Right renal cortex interstitium (tissue), 3 donors: ENCODE data around the gene ARSK. TPM values are rescaled to one million over a fixed set of nuclear protein-coding genes. Genes with fewer than 3 reads are reported as not detected.

Source experiments
- DNase-seq, 3 donors: peaks; one replicate each; pipeline ENCODE4 v3.0.0-alpha.2; 2013; ENCODE audit warnings: low read depth in 3 of 3, low spot score in 2 of 3
- polyA plus RNA-seq, 3 donors: library from polyadenylated mRNA; unstranded; fragments of 120-200 nt; gene quantifications; one replicate each; pipeline ENCODE4 v1.2.1, GENCODE V29; 2013; ENCODE audit not compliant: insufficient read length in 3 of 3

Gene ARSK, protein sequence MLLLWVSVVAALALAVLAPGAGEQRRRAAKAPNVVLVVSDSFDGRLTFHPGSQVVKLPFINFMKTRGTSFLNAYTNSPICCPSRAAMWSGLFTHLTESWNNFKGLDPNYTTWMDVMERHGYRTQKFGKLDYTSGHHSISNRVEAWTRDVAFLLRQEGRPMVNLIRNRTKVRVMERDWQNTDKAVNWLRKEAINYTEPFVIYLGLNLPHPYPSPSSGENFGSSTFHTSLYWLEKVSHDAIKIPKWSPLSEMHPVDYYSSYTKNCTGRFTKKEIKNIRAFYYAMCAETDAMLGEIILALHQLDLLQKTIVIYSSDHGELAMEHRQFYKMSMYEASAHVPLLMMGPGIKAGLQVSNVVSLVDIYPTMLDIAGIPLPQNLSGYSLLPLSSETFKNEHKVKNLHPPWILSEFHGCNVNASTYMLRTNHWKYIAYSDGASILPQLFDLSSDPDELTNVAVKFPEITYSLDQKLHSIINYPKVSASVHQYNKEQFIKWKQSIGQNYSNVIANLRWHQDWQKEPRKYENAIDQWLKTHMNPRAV
- polyA plus RNA-seq = 10 to 100 TPM; 14.2 to 15.5 (median 15.0) TPM

DNA sequence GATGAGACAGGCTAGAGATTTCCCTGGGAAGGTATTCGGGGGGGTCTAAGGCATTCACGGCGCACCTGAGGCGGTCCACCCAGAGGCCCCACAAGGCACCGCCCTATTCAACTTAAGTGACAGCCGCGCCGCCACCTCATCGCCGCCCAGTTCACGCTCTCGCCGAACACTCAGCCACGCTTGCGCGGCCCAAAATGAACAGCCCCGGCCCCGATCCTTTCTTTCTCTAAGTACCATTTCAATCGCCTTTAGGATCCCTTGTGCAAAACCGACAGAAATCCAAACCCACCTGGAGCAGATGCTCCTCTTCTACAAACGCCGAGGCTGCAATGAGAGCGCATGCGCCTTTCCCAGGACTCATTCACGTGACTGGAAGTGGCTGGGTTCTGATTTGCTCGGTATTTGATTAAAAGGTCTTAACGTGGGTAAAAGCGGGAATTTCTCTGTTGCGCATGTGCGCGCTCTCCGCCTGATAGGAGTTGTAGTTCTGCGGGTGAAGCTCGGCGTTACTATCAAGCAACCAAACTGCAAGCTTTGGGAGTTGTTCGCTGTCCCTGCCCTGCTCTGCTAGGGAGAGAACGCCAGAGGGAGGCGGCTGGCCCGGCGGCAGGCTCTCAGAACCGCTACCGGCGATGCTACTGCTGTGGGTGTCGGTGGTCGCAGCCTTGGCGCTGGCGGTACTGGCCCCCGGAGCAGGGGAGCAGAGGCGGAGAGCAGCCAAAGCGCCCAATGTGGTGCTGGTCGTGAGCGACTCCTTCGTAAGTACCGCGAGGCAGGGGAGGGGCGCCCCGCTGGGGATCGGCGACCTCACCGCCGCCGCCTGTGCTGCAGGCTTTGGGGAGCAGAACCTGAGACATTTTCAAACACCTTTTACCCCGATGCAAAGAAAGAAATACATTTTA is at the start of gene ARSK, which contains the start of gene SKIC3:
TSS of gene ARSK (plus strand) at position 455 of the 902 bp plus-strand sequence. CDS start at position 633, 178 bp downstream.
TSS of gene SKIC3 (minus strand) at position 331 of the 902 bp plus-strand sequence. CDS start 7,827 bp downstream, outside the sequence.
- DNase-seq = peak; percentile 97 to 99 (median 99)

DNA sequence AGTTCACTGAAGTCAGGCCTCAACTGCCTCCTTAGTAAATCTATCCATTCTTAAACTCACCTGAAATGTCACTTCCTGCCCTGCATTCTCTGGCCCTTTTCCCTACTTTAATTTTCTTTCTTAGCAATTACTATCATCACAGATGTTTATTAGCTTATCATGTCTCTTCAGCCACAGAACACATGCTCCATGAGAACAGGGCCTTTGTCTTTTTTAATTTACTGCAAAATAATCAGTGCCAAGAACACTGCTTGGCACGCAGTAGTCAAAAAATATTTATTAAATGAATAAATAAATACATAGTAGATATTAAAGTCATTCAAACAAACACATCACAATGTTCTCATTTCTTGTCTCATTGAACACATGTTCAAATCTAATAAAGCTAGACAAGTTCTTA is 46.4 kb upstream of the ARSK start:
- no peak for DNase-seq

DNA sequence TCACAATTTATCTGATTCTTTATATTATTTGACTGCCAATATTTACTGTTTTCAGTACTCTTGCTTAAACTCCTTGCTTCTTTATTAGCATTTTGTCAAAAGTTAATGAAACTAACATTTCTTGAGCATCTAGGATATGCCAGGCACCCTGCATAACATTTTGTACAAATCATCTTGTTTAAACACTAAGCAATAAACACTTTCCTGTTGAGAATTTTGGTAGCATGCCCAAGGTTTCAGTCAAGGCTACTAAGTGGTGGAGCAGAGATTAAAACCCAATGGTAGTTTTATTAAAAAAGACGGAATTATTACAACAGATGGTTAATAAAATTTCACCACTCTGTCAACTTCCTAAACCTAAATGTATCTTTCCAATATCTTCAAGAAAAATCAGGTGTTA is 43.3 kb upstream of the ARSK start:
- DNase-seq = no peak

DNA sequence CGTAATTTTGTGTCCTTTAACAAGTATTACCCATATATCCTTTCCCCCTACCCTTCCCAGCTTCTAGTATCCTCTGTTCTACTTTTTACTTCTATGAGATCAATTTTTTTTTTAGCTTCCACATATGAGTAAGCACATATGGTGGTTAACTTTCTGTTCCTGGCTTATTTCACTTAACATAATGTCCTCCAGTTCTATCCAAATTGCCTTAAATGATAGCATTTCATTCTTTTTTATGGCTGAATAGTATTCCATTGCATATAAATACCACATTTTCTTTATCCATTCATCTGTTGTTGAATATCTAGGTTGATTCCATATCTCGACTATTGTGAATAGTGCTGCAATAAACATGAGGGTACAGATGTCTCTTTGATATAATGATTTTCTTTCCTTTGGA is 36.5 kb upstream of the ARSK start:
- no peak for DNase-seq

DNA sequence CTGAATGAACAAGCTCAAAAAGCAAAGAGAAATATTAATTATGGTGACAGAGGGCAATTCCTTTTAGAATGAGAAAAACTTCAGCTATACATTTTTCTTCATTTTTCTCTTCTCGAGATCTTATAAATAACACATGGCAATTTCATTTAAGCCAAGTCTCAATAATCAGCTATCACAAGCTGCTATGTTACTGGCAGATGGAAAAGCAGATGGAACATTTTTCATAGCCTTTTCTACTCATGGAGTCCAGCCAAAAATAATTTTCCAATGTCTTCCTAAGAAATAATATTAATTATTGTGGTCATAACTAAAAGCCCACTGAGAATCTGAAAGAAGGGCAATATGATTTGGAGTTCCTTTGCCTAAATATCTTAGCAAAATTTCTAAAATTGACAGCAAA is 35.8 kb upstream of the ARSK start:
- DNase-seq = no peak

DNA sequence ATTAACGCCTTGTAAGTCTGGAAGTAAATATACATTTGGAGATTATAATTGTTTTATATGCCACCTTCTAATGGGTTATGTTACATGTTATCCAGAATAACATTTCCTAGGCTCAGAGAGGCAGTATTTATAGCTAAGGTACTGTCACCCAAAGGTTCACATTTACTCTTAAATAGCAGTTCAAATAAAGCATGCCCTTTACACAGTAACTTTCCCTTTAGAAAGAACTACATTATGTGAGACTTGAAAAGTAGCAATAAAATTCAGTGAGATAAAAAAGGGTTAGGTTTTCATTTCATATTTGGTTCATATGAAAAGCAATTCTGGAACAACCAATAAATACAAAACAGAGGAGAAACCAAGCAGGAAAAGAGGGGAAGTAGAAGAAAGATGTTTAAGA is 35.2 kb upstream of the ARSK start:
- no peak for DNase-seq

DNA sequence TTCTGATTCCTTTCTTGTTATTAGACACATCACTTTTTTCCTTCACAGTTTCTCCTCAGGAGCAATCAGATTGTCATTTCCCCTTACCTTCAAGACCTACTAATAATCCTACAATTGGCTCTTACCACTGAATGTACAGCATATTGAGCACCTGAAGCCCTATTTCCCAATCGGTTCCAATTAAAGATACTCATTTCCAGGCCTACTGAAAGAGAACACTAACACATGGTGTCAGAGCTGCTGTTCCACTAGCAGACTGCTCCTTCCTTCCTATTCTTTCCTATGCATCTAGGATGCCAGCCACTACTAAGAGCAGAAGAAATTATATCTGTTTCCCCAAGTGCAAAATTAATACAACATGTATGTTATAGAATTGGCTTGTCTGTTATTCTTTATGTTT is 34.7 kb upstream of the ARSK start:
- DNase-seq = no peak

DNA sequence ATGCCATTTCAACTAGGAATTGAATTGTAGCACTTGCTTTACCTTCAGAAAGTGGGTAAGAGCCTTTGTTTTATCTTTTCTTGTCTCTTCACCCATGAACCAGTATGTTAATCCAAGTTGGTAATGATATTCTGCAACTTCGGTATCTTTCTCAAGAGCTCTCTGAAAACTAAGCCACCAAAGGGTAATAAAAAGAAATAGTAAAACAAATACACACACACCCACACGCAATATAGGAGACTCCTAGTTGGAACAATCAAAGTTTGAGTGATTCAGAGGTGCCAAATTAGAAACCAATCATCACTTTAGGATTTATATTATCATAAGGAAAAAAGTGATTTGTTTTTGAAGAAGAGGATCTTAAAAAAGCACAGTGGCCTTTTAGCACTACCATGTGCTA is 30.5 kb upstream of the ARSK start:
- no peak for DNase-seq

DNA sequence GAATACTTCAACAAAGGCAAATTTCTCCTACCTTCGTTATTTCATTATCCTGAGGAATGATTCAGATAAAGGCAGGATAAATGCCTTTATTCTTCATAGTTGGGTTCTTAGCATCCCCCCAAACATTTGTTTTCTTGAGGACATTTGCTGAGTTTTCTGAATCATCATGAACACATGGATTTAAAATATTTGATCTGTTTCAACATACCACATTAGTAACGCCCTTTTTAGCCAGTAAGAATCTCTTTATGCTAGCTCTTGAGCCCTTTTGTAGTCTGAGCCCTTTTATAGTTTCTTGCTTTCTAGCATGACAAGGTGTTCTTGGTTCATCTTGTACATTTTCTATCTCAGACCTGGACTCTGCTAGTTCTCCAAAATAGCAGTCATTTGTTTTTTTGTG is 28.0 kb upstream of the ARSK start:
- DNase-seq = no peak

DNA sequence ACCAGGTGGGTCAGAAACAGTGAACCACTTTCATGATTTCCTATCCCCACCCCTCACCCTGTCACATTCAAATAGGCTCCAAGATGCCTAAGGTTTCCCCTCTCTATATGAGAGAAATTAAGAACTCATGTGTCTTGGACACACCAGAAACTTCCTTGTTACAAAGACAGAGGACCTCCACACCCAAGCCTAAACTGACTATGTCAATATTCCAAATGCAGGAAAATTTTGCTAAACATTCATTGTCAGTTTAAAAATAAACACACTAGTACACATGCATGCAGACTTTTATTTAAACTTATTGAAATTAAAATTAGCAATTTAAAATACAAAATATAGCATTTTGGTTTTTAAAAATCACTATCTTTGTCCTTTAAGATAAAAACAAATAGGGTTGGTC is 26.3 kb upstream of the ARSK start:
- DNase-seq = no peak

DNA sequence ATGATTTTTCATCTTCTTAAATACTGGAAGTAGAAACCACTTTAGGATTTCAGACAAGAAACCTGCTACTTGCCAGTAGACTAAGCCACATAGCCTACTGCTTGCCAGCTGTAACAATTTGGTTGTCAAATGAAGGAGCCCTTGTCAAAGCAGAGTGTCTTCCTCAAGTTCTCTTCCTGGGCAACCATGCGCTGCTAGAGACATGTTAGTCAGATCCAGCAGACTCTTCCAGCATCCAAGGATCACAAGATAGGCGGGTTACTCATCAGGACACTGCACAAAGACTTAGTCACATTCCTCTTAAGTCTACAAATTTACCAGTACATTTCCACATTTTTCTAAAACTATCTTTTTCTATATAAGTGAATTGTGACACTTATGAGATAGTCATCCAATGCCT is 24.5 kb upstream of the ARSK start:
- DNase-seq = no peak

DNA sequence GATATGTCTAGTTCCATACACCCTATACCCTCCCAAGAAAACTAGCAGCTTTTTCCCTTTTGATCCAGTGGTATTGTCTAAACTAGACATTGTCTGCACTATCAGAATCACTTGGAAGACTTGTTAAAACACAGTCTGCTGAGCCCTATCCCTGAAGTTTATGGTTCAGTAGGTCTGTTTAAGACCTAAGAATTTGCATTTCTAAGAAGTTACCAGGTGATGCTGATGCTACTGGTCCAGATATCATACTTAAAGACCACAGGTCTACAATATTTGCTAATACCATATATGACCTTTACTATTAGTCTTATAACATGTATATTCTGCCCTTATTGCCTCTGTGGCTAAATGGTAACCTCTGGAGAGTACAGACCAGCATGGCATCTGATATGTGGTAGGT is 23.4 kb upstream of the ARSK start:
- DNase-seq = no peak

DNA sequence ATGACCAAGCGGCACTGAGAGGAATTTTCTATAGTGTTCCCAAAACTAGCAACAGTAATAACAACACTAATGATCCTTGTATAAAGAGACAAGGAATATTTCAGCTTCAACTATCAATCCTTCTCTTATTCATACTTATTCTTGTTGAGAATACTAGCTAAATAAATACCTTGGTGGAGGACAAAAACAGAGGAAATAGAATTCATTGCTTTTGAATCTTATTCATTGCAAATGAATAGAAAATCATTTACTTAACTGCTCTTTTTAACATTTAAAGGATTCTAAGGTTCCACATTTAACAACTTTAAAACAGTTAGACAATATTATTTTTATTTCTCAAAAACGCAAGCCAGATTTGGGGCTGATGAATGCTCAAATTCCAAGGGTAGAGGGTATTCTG is 22.5 kb upstream of the ARSK start:
- DNase-seq = no peak

DNA sequence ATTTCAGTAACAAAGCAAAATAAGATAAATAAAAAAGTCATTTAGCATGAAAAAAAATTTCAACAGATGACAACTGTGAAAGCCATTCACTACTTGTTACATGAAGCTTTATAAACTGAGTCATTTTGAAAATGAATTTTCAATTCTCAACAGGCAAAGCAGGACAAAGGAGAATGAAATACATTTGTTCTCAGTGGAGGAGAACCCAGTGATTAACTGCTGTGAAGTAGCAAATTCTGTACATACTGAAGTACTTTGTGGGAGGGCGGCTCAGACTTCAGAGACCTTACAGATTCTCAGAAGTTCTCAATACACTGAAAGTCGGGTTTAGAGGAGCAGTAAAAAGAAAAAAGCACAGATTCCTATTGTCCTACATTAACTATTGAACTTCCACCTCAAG is 21.8 kb upstream of the ARSK start:
- no peak for DNase-seq

DNA sequence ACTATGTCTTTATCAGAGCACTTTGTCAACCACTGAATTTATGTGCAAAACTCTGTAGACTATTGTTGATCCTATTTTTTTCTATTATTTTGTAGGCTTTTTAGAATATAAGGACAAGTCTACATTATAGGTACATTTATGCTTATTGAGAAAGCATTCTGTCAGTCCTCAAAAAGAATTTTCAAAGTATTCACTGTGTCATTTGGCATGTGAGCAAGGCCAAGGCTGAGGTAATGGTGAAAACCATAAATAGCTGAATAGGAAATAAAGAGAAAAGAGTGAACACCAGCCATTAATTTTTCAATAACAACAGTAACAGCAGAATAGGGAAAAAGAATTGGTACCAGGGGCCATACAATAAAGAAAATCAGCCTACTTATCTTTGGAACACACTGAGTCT is 21.1 kb upstream of the ARSK start:
- DNase-seq = no peak

DNA sequence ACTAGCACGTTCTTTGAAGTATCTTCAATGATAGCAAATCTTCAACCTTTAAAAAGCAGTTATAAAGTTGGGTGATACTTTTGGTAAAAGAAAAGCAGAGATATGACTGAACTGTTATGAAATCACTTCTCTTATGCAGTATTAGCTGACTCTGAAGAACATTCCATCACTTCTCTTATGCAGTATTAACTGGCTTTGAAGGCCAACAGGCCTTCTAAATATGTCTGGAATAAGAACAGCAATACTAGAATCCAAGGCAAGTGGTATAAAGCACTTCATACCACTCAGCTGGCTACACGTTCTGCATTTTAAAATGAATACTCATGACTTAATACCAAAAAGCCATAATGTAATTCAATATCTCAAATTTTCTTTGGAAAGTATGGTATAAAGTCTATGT is 17.4 kb upstream of the ARSK start:
- DNase-seq = no peak

DNA sequence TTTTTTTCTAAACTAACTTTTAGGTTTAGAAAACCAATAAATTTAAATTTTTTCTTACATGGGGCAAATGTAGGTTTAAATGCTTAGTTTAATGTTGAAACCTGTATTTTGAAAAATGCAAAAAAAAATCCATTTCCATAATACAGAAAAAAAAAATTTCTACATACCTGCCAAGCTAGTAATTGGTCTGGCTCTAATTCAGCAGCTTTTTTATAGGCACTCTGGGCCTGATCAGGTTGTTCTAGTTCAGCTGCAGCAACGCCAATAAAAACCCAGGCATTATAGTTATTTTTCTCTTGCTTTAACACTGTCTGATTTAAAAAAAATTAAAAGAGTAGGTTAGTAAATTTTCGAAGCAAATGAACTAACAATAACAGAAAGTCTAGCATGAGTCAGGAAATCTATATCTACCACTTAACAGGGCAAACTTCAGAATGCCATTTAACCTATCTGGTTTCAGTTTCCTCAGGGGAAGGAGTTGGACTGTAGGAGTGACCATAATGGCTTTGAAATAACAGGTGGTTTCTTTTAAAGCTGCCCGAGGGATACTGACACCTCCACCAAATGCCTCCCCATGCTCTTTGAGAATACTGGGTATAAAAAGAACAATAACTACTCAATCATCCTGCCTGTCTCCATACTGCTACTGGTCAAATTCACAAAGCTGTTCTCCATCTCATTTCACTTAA is 11.7 kb upstream of the ARSK start:
- DNase-seq = peak in 1 of 3 donors; percentile 16

DNA sequence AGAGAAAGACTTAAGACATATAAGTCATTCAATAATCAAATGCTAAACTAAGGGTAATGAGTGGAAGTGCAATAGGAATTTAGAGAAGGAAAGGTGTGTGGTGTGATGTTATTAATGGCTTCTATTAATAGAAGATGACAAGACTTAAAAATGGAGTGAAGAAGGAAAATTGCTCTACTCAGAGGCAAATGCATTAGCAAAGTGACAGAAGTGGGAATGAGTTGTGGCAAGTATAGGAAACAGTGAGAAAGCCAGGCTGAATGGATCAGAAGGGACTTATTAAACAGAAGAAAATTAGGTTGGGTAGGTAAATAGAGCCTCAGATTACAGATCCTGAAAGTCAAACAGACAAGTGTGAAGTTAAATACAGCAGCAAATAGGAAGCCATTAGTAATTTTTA is 5.9 kb upstream of the ARSK start:
- DNase-seq = no peak

DNA sequence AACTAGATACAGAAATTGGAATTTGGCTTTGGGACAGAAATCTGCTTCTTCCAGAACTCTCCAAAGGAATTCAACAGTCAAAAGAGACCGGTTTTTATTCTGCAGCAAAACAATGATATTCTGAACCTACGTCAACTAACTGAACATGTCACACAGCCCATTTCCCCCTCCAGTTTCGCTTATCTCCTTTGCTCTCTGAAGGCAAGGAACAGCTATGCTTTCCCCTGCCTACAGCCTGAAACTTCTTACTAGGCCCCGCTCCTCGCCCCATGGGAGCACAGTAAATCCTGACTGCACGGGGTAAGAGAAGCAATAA is 612 bp upstream of the ARSK start:
- no peak for DNase-seq

DNA sequence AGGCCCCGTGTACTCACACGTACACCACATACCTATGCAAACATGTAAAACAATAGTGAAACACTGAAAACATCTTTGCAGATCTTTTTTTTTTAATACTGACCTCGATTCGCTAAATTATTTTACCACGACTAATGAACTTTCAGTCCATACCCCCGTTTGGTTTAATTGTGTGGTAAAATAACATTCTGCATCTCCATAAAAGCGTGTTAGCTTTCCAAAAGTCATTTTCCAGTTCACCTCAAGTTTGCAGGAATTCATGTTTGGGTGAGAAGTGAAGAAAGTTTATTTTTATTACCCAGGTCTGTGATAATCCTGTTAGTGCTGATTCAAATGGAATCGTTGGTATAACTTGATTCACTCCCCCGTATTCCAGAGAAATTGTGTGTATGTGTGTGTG is 652 bp downstream of the ARSK start:
- DNase-seq = peak in 1 of 3 donors; percentile 8

DNA sequence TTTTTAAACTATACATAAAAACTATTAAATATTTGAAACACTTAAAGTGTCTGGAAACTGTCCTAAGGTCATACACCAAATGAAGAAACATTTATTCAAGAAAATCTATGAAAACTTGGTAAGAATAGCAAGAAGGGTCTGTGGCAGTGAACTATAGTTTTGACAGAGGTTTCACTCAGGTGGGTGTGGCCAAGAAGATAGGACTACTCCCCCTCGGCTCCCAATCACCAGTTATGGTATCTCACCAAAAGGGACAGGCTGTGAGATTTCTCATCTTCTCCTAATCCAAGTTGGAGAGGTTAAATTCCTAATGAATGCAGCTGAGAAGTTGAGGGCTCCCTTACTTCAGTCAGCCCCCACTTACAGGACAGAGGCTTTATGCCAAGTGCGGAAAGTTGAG is 2.9 kb downstream of the ARSK start:
- no peak for DNase-seq
